SIG-M5 treated with dmso at 0.1 percent for 504 hours (cell line): ENCODE measurements around the gene CNTNAP2.
"Not testable (repeated sequence)": the region's sequence is repeated elsewhere in the genome, so short reads cannot be mapped to it uniquely, and the experiment has no call there.

Experiments used
- DNase-seq: peaks from one replicate; lab custom pipeline; 2025; ENCODE audit not compliant: unreplicated experiment; lab: John Stamatoyannopoulos, UW

CNTNAP2 gene

GRCh38 chr7:146865696-146866095, 749.1 kb downstream of the CNTNAP2 start:
- no peak for DNase-seq

GRCh38 chr7:146874722-146875121, 758.1 kb downstream of the CNTNAP2 start:
- no peak for DNase-seq

- DNase-seq = no peak
Measured at GRCh38 chr7:146875237-146875785, 758.7 kb downstream of the CNTNAP2 start.

- no peak for DNase-seq
Measured at GRCh38 chr7:146875981-146876380, 759.4 kb downstream of the CNTNAP2 start.

GRCh38 chr7:146876411-146876810, 759.8 kb downstream of the CNTNAP2 start:
- DNase-seq = no peak

GRCh38 chr7:146878901-146879300, 762.3 kb downstream of the CNTNAP2 start:
- no peak for DNase-seq

GRCh38 chr7:146885231-146885630, 768.6 kb downstream of the CNTNAP2 start:
- DNase-seq = no peak

- no peak for DNase-seq
Measured at GRCh38 chr7:146889806-146890555, 773.4 kb downstream of the CNTNAP2 start.

GRCh38 chr7:146892151-146892550, 775.5 kb downstream of the CNTNAP2 start:
- DNase-seq = no peak

GRCh38 chr7:146894927-146895326, 778.3 kb downstream of the CNTNAP2 start:
- no peak for DNase-seq

GRCh38 chr7:146902266-146902665, 785.7 kb downstream of the CNTNAP2 start:
- DNase-seq = no peak

- no peak for DNase-seq
Measured at GRCh38 chr7:146902728-146903127, 786.1 kb downstream of the CNTNAP2 start.

GRCh38 chr7:146905746-146906145, 789.1 kb downstream of the CNTNAP2 start:
- DNase-seq = not testable (repeated sequence)

- no peak for DNase-seq
Measured at GRCh38 chr7:146922782-146923181, 806.2 kb downstream of the CNTNAP2 start.

GRCh38 chr7:146926841-146927240, 810.2 kb downstream of the CNTNAP2 start:
- no peak for DNase-seq

- DNase-seq = no peak
Measured at GRCh38 chr7:146937836-146938235, 821.2 kb downstream of the CNTNAP2 start.

- DNase-seq = no peak
Measured at GRCh38 chr7:146943483-146943882, 826.9 kb downstream of the CNTNAP2 start.

- DNase-seq = peak; percentile 5
Measured at GRCh38 chr7:146948703-146949102, 832.1 kb downstream of the CNTNAP2 start.

- DNase-seq = no peak
Measured at GRCh38 chr7:146956321-146956720, 839.7 kb downstream of the CNTNAP2 start.

- DNase-seq = no peak
Measured at GRCh38 chr7:146956853-146957252, 840.3 kb downstream of the CNTNAP2 start.

- DNase-seq = no peak
Measured at GRCh38 chr7:146960773-146961391, 844.3 kb downstream of the CNTNAP2 start.

- no peak for DNase-seq
Measured at GRCh38 chr7:146961617-146962016, 845.0 kb downstream of the CNTNAP2 start.
